RWPE1 (cell line): Measurements from ENCODE around the gene FAM181A.

ENCODE experiments used
- CTCF ChIA-PET: fragments of 350-600 bp; sonication (Branson Sonifier 250); formaldehyde crosslinking; extraction: SDS; loops from one replicate; lab custom pipeline; 2021; lab: Yijun Ruan, JAX
- POLR2A ChIA-PET: fragments of 400-600 bp; formaldehyde crosslinking; extraction: SDS; loops from one replicate; lab custom pipeline; 2020; ENCODE audit warnings: antibody characterized with exemption; ENCODE audit not compliant: low non-redundant PET; lab: Yijun Ruan, JAX
- DNase-seq: peaks from one replicate; pipeline ENCODE4 v3.0.0; 2012; ENCODE audit warnings: low spot score
- H3K27ac ChIP-seq: fragments of 450-650 bp; 2 replicates; pipeline ENCODE4 v1.5.1; 2017
- CTCF ChIP-seq: fragments of 450-650 bp; conservative IDR thresholded peaks from 2 replicates; pipeline ENCODE4 v1.5.1; 2017; ENCODE audit warnings: low read depth, mild to moderate bottlenecking

Gene FAM181A

GRCh38 chr14:93932642-93933041, 5.5 kb downstream of the FAM181A start:
- CTCF ChIA-PET, result interaction anchor here (0.6 kb wide), 1 partner anchor 29 kb away, joined by 4 read pairs; no protein-coding TSS in a partner anchor

GRCh38 chr14:93935213-93935612, 8.1 kb downstream of the FAM181A start:
- POLR2A ChIA-PET, result no interaction called here
- DNase-seq, result no peak
- CTCF ChIA-PET, result interaction anchor here (0.7 to 2.0 kb wide), 5 partner anchors 10 to 280 kb away, joined by 3 to 9 read pairs (median 3); no protein-coding TSS in a partner anchor
- no peak for TF ChIP-seq CTCF
- no peak overlapping the region for H3K27ac ChIP-seq

More at GRCh38 chr14:93932642-93933041, 5.5 kb downstream of the FAM181A start:
- DNase-seq, result no peak
- POLR2A ChIA-PET, result no interaction called here
- H3K27ac ChIP-seq, result no peak overlapping the region
- TF ChIP-seq CTCF, result no peak

GRCh38 chr14:93936245-93936644, 9.1 kb downstream of the FAM181A start:
- CTCF ChIA-PET, result interaction anchor here (0.6 to 2.2 kb wide), 11 partner anchors 11 to 463 kb away, joined by 3 to 11 read pairs (median 4); no protein-coding TSS in a partner anchor
- DNase-seq, result peak; percentile 38
- TF ChIP-seq CTCF, result peak; percentile 49
- H3K27ac ChIP-seq, result no peak overlapping the region
- POLR2A ChIA-PET, result no interaction called here

GRCh38 chr14:93936926-93937325, 9.8 kb downstream of the FAM181A start:
- POLR2A ChIA-PET, result interaction anchor here (0.9 kb wide), 1 partner anchor 9 kb away, joined by 3 read pairs; no protein-coding TSS in a partner anchor
- peak overlapping the region; percentile 61; the same call in 1 of the 2 replicates for H3K27ac ChIP-seq
- CTCF ChIA-PET, result interaction anchor here (0.6 to 2.2 kb wide), 13 partner anchors 12 to 1048 kb away, joined by 3 to 11 read pairs (median 3); no protein-coding TSS in a partner anchor
- no peak for DNase-seq
- TF ChIP-seq CTCF, result no peak

GRCh38 chr14:93937519-93937918, 10.4 kb downstream of the FAM181A start:
- peak; percentile 81 for DNase-seq
- ChIA-PET POLR2A (interaction anchor here (0.6 to 0.9 kb wide), 2 partner anchors 9 to 128 kb away, joined by 3 to 5 read pairs; no protein-coding TSS in a partner anchor), CTCF (interaction anchor here (0.6 to 2.2 kb wide), 7 partner anchors 11 to 723 kb away, joined by 3 to 11 read pairs (median 4); no protein-coding TSS in a partner anchor)
- peak overlapping the region; percentile 61 for H3K27ac ChIP-seq
- no peak for TF ChIP-seq CTCF

- CTCF ChIA-PET, result interaction anchor here (0.5 to 3.1 kb wide), 10 partner anchors 14 to 1832 kb away, joined by 3 to 39 read pairs (median 7); no protein-coding TSS in a partner anchor
Observed at GRCh38 chr14:93938751-93939303, 11.7 kb downstream of the FAM181A start.

More at GRCh38 chr14:93938751-93939303, 11.7 kb downstream of the FAM181A start:
- no peak overlapping the region for H3K27ac ChIP-seq
- DNase-seq, result no peak
- POLR2A ChIA-PET, result interaction anchor here (1.4 kb wide), 1 partner anchor 63 kb away, joined by 3 read pairs; no protein-coding TSS in a partner anchor
- TF ChIP-seq CTCF, result no peak
